HCT116 (cell line): ENCODE results near the gene KRTAP9-9. TPM values are rescaled to one million over a fixed set of nuclear protein-coding genes. Genes with fewer than 3 reads are reported as not detected.
"Not testable (repeated sequence)": the region's sequence is repeated elsewhere in the genome, so short reads cannot be mapped to it uniquely, and the experiment has no call there.

Experiments
- ATAC-seq: fragments of 200-7000 bp; cut with Tn5 transposase; 2 replicates; pipeline ENCODE4 v1.9.1; 2020; ENCODE audit warnings: mild to moderate bottlenecking, moderate library complexity
- BruUV-seq: library from RNA; stranded (reverse); fragments of 400-500 nt; replicated peaks from 2 replicates; lab custom pipeline; 2021; lab: Mats Ljungman, UMichigan
- CTCF ChIA-PET: fragments of 300-600 bp; sonication (Branson Sonifier 250); formaldehyde crosslinking; loops from one replicate; lab custom pipeline; 2021; ENCODE audit warnings: antibody characterized with exemption; lab: Charles Lee
- POLR2A ChIA-PET: fragments of 300-600, 350-600 bp; sonication (Branson Sonifier 250); formaldehyde crosslinking; loops from one replicate; lab custom pipeline; 2021; ENCODE audit warnings: antibody characterized with exemption; lab: Charles Lee
- RAD21 ChIA-PET, 2 experiments: fragments of 300-600 bp; sonication (Branson Sonifier 250); formaldehyde crosslinking; loops; one replicate each; lab custom pipeline; 2023; ENCODE audit warnings: low total read pairs in 2 of 2; ENCODE audit not compliant: uncharacterized antibody in 2 of 2, unreplicated experiment in 2 of 2, low non-redundant PET in 1 of 2; lab: Charles Lee
- DNase-seq: peaks from one replicate; pipeline ENCODE4 v3.0.0-alpha.2; 2010; ENCODE audit warnings: low read depth, low spot score
- H2AFZ ChIP-seq: fragments of 200-600 bp; shearing (Covaris generic), sonication (generic); 2 replicates; pipeline ENCODE4 v1.6.1; 2017; ENCODE audit warnings: low read depth, mixed run types, mixed read lengths, antibody characterized with exemption, low read length; ENCODE audit not compliant: poor library complexity, severe bottlenecking
- H3K27ac ChIP-seq: 2 replicates; pipeline ENCODE4 v1.5.1; 2012; ENCODE audit warnings: low read depth, low read length
- H3K27me3 ChIP-seq: fragments of 200-600 bp; sonication (generic); 2 replicates; pipeline ENCODE4 v1.6.1; 2016; ENCODE audit warnings: mixed run types, low read length, mixed read lengths; ENCODE audit not compliant: insufficient read depth
- H3K36me3 ChIP-seq, 2 experiments: fragments of 200-500 bp in 1 of 2; fragments of 200-600 bp in 1 of 2; sonication (Bioruptor generic) in 1 of 2; sonication (generic) in 1 of 2; 2 replicates each; pipeline versions ENCODE4 v1.5.1 to v1.6.1; 2014 to 2016; ENCODE audit warnings: low read length in 2 of 2, inconsistent platforms in 1 of 2, mixed read lengths in 1 of 2, mixed run types in 1 of 2; ENCODE audit not compliant: insufficient read depth in 2 of 2, control insufficient read depth in 1 of 2
- H3K4me1 ChIP-seq, 2 experiments: fragments of 200-600 bp in 1 of 2; sonication (generic) in 1 of 2; 2 replicates each; pipeline versions ENCODE4 v1.5.1 to v1.6.1; 2012 to 2017; ENCODE audit warnings: low read length in 2 of 2, inconsistent platforms in 1 of 2, mild to moderate bottlenecking in 1 of 2, mixed read lengths in 1 of 2, mixed run types in 1 of 2, moderate library complexity in 1 of 2; ENCODE audit not compliant: insufficient read depth in 2 of 2, control insufficient read depth in 1 of 2
- H3K4me2 ChIP-seq: fragments of 200-600 bp; sonication (generic); 2 replicates; pipeline ENCODE4 v1.6.1; 2017; ENCODE audit warnings: mixed run types, low read length, mixed read lengths
- H3K4me3 ChIP-seq, 2 experiments: fragments of 200-600 bp in 1 of 2; sonication (generic) in 1 of 2; replicated peaks in 1 of 2; 2 replicates each; pipeline ENCODE4 v1.5.1; 2011 to 2016; ENCODE audit warnings: low read length in 2 of 2, control low read depth in 1 of 2, low read depth in 1 of 2, mild to moderate bottlenecking in 1 of 2, mixed read lengths in 1 of 2, mixed run types in 1 of 2
- H3K79me2 ChIP-seq: fragments of 200-600 bp; sonication (generic); 2 replicates; pipeline ENCODE4 v1.6.1; 2017; ENCODE audit warnings: mild to moderate bottlenecking, mixed run types, low read length, moderate library complexity, mixed read lengths; ENCODE audit not compliant: insufficient read depth
- H3K9ac ChIP-seq: fragments of 200-600 bp; sonication (generic); 2 replicates; pipeline ENCODE4 v1.6.1; 2016; ENCODE audit warnings: low read length, mixed read lengths
- H3K9me2 ChIP-seq: fragments of 200-600 bp; sonication (generic), shearing (Covaris generic); 2 replicates; pipeline ENCODE4 v1.6.1; 2017; ENCODE audit warnings: mixed run types, mild to moderate bottlenecking, moderate library complexity; ENCODE audit not compliant: insufficient read depth
- H3K9me3 ChIP-seq, 2 experiments: fragments of 200-500 bp in 1 of 2; fragments of 200-600 bp in 1 of 2; sonication (Bioruptor generic) in 1 of 2; sonication (generic) in 1 of 2; 2 replicates each; pipeline ENCODE4 v1.6.1; 2014 to 2017; ENCODE audit warnings: low read length in 2 of 2, mixed read lengths in 2 of 2, inconsistent platforms in 1 of 2, low read depth in 1 of 2, mild to moderate bottlenecking in 1 of 2, mixed run types in 1 of 2, moderate library complexity in 1 of 2; ENCODE audit not compliant: control insufficient read depth in 1 of 2, insufficient read depth in 1 of 2
- H4K20me1 ChIP-seq: fragments of 200-600 bp; sonication (generic), shearing (Covaris generic); 2 replicates; pipeline ENCODE4 v1.6.1; 2017; ENCODE audit warnings: mixed run types, mild to moderate bottlenecking, moderate library complexity; ENCODE audit not compliant: insufficient read depth
- MAX ChIP-seq: IDR thresholded peaks from 2 replicates; pipeline ENCODE4 v1.6.1; 2012
- ZBTB33 ChIP-seq: IDR thresholded peaks from 2 replicates; pipeline ENCODE4 v1.6.1; 2011; ENCODE audit warnings: mild to moderate bottlenecking, low read length, moderate library complexity; ENCODE audit not compliant: insufficient replicate concordance; ENCODE audit errors: extremely low read depth
- intact Hi-C: fragments of 100-400 bp; cut with micrococcal nuclease; formaldehyde crosslinking; loops from 2 replicates; pipeline ENCODE4 v1.10.0; 2022
- total RNA-seq: library from RNA; stranded (reverse); gene quantifications from one replicate; pipeline ENCODE4 v1.2.1, GENCODE V29; 2021; ENCODE audit not compliant: unreplicated experiment

Gene KRTAP9-9
- total RNA-seq, 1 experiment from 2014 or later = not detected

- TF ChIP-seq MAX (no peak), ZBTB33 (no peak)
- TF ChIP-seq, all 23 proteins: peak for 0
These were observed 16.7 kb downstream of the KRTAP9-9 start (continued) for GRCh38 chr17:41271858-41272257.

- CTCF ChIA-PET, BruUV-seq, RAD21 ChIA-PET: not testable (repeated sequence)
These were observed 20.5 kb downstream of the KRTAP9-9 start, which contains the start of gene KRTAP9-7 for GRCh38 chr17:41275648-41276190. TSS of gene KRTAP9-7 (plus strand) at chr17:41275698. CDS start at chr17:41275698, 0 bp downstream.

More at GRCh38 chr17:41275648-41276190, 20.5 kb downstream of the KRTAP9-9 start, which contains the start of gene KRTAP9-7:
- H3K9me3 ChIP-seq, H3K36me3 ChIP-seq, DNase-seq, H3K79me2 ChIP-seq, H4K20me1 ChIP-seq, H3K4me3 ChIP-seq, H3K27me3 ChIP-seq, H3K9me2 ChIP-seq, ATAC-seq, H2AFZ ChIP-seq, H3K9ac ChIP-seq, POLR2A ChIA-PET, H3K27ac ChIP-seq, H3K4me2 ChIP-seq, H3K4me1 ChIP-seq: not testable (repeated sequence)
- intact Hi-C loops = loop anchor here (1.0 kb wide), 1 partner anchor 11 kb away; no protein-coding TSS in a partner anchor
